ENCODE measurements around the gene NAMPT. TPM values are rescaled to one million over a fixed set of nuclear protein-coding genes. Genes with fewer than 3 reads are reported as not detected.

Gene NAMPT
- total RNA-seq, 1 donor from 2014 or later = 52.7 TPM

DNA sequence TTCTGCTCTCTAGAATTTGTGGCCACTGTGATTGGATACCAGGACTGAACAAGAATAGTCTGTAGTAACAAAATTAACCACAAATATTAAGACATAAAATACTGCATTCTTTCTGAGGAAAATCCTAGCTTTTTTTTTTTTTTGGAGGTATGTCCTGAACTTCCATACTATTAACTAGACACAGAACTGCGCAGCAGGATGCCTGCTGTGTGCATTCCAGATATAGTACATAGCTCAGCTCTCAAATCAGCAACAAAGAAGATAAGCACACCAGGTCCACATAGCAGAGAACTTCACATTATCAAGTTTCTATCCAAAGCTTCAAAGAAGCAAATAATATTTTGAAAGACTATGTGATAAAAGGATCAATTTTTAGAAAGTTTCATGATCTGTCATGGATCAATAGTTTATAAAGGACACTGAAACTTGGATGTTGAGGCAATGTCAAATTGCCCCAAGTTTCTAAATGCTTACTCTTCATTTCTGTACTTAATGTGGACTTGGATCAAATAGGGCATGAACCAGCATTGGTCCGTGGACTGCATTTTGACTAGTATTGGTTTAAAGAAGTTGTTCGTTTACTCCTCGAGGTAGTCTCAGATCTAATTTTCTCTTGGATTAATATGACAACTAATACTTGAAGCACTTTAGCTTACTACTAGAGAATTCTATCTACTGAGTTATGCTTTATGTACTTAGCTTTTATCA is 15.4 kb downstream of the NAMPT start:
- Mint-ChIP-seq H3K9me3 (no peaks in the 10 kb centered on the region), H3K4me1 (no peaks in the 10 kb centered on the region), H3K4me3 (no peak overlapping the region), H3K27me3 (ENCODE audit: low read depth) (no peaks in the 10 kb centered on the region), H3K27ac (ENCODE audit: unreplicated experiment) (no peak overlapping the region), H3K36me3 (ENCODE audit: low read depth) (peaks cover 11% of the 10 kb centered on the region)
- TF ChIP-seq, protein P1, sequence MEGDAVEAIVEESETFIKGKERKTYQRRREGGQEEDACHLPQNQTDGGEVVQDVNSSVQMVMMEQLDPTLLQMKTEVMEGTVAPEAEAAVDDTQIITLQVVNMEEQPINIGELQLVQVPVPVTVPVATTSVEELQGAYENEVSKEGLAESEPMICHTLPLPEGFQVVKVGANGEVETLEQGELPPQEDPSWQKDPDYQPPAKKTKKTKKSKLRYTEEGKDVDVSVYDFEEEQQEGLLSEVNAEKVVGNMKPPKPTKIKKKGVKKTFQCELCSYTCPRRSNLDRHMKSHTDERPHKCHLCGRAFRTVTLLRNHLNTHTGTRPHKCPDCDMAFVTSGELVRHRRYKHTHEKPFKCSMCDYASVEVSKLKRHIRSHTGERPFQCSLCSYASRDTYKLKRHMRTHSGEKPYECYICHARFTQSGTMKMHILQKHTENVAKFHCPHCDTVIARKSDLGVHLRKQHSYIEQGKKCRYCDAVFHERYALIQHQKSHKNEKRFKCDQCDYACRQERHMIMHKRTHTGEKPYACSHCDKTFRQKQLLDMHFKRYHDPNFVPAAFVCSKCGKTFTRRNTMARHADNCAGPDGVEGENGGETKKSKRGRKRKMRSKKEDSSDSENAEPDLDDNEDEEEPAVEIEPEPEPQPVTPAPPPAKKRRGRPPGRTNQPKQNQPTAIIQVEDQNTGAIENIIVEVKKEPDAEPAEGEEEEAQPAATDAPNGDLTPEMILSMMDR (conservative IDR thresholded peaks at IDR 0.05) = no peak
- no peak for DNase-seq (ENCODE audit: low read depth, low spot score)

DNA sequence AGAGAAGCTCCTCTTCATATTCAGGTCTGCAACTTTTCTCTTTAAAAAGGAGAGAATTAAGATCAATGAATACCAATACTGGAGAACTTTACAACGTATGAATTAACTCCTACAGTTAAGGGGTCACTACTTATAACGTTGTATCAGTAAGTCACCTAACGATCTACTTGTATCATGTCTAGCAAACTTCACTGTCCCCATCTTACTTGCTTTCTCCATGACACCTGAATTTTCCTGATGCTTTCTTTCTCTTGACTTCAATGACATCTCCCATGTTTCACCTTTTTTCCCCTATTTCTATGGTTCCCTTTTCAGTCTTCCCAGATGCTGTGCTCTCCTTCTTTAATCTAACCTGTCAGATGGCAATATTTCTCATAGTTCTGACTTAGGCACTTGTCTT is 19.6 kb downstream of the NAMPT start:
- Mint-ChIP-seq H3K27ac (ENCODE audit: unreplicated experiment) (no peak overlapping the region), H3K36me3 (ENCODE audit: low read depth) (peaks cover 12% of the 10 kb centered on the region), H3K9me3 (no peaks in the 10 kb centered on the region), H3K4me1 (no peaks in the 10 kb centered on the region), H3K27me3 (ENCODE audit: low read depth) (no peaks in the 10 kb centered on the region), H3K4me3 (no peak overlapping the region)
- DNase-seq (ENCODE audit: low read depth, low spot score) = no peak
- TF ChIP-seq, protein P1 (conservative IDR thresholded peaks at IDR 0.05) = no peak

DNA sequence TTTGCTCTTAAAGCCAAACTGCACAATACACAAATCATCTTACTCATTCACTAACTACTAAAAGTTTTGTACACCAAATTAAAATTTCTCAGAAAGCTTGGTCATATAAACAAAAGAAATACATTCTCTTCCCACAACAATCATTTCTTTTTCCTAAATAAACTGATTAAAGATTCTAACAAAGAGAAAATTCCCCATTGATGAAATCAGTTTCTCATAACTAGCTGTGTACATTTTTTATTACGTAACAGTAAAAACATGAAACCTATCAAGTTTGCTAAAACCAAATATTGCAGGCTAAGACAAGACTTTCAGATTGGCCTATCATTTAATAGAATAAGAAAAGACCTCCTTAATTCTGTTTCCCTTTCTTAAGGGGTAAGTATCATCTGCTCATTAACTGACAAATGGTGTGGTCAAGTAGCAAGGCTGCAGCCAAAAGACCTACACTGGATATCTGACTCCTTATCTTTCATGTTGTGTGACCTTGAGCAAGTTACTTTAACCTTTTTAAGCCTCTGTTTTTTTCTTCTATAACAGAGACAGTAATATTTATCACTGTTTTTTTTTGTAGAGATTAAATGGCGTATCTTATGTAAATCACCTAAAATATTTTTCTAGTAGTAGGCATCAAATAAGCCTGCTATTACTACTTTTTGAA is 22.4 kb downstream of the NAMPT start:
- Mint-ChIP-seq H3K9me3 (no peaks in the 10 kb centered on the region), H3K27ac (ENCODE audit: unreplicated experiment) (no peak overlapping the region), H3K27me3 (ENCODE audit: low read depth) (no peaks in the 10 kb centered on the region), H3K36me3 (ENCODE audit: low read depth) (peaks cover 17% of the 10 kb centered on the region), H3K4me3 (no peak overlapping the region), H3K4me1 (no peaks in the 10 kb centered on the region)
- TF ChIP-seq, protein P1 (conservative IDR thresholded peaks at IDR 0.05) = no peak
- DNase-seq (ENCODE audit: low read depth, low spot score) = no peak

DNA sequence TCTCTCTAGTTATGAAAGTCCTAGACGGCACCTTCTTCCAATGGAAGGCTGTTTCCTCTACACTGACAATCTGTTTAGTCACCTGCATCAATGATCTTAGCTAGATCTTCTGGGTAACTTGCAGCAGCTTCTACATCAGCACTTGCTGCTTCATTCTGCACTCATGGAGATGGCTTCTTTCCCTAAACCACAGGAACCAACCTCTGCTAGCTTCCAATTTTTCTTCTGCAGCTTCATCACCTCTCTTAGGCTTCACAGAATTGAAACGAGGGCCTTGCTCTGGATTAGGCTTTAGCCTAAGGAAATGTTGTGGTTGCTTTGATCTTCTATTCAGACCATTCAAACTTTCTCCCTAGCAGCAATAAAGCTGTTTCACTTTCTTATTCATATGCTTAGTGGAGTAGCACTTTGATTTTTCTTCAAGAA is 24.6 kb downstream of the NAMPT start:
- H3K36me3 Mint-ChIP-seq (ENCODE audit: low read depth) = peaks cover 14% of the 10 kb centered on the region
- H3K4me3 Mint-ChIP-seq = no peak overlapping the region
- TF ChIP-seq, protein P1 (conservative IDR thresholded peaks at IDR 0.05) = no peak
- no peak overlapping the region for H3K27ac Mint-ChIP-seq (ENCODE audit: unreplicated experiment)
- no peak for DNase-seq (ENCODE audit: low read depth, low spot score)
- no peaks in the 10 kb centered on the region for H3K9me3 Mint-ChIP-seq
- no peaks in the 10 kb centered on the region for H3K4me1 Mint-ChIP-seq
- H3K27me3 Mint-ChIP-seq (ENCODE audit: low read depth) = no peaks in the 10 kb centered on the region

DNA sequence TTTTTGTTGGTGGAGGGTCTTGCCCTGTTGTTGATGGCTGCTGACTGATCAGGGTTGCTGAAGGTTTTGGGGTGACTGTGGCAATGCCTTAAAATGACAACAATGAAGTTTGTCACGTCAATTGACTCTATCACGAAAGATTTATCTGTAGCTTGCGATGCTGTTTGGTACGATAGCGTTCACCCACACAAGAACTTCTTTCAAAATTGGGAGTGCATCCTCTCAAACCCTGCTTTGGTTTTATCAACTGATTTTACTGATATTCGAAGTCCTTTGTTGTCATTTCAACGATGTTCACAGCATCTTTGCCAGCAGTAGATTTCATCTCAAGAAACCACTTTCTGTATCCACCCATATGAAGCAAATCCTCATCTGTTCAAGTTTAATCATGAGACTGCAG is 26.0 kb downstream of the NAMPT start:
- H3K27ac Mint-ChIP-seq (ENCODE audit: unreplicated experiment) = no peak overlapping the region
- H3K4me3 Mint-ChIP-seq = no peak overlapping the region
- no peak for DNase-seq (ENCODE audit: low read depth, low spot score)
- H3K4me1 Mint-ChIP-seq = no peaks in the 10 kb centered on the region
- peaks cover 19% of the 10 kb centered on the region for H3K36me3 Mint-ChIP-seq (ENCODE audit: low read depth)
- no peaks in the 10 kb centered on the region for H3K27me3 Mint-ChIP-seq (ENCODE audit: low read depth)
- H3K9me3 Mint-ChIP-seq = no peaks in the 10 kb centered on the region
- TF ChIP-seq, protein P1 (conservative IDR thresholded peaks at IDR 0.05) = no peak

All from neural crest cell (in vitro differentiated cells).